NCI-H128 (cell line): Measurements from ENCODE around the gene LSM12.
A peak's percentile ranks its signal among the peaks of the same experiment; 100 is the strongest.
"Not testable (repeated sequence)": the region's sequence is repeated elsewhere in the genome, so short reads cannot be mapped to it uniquely, and the experiment has no call there.

Source experiments
- DNase-seq: peaks from one replicate; lab custom pipeline; 2025; ENCODE audit not compliant: unreplicated experiment; lab: John Stamatoyannopoulos, UW

LSM12 gene

DNA sequence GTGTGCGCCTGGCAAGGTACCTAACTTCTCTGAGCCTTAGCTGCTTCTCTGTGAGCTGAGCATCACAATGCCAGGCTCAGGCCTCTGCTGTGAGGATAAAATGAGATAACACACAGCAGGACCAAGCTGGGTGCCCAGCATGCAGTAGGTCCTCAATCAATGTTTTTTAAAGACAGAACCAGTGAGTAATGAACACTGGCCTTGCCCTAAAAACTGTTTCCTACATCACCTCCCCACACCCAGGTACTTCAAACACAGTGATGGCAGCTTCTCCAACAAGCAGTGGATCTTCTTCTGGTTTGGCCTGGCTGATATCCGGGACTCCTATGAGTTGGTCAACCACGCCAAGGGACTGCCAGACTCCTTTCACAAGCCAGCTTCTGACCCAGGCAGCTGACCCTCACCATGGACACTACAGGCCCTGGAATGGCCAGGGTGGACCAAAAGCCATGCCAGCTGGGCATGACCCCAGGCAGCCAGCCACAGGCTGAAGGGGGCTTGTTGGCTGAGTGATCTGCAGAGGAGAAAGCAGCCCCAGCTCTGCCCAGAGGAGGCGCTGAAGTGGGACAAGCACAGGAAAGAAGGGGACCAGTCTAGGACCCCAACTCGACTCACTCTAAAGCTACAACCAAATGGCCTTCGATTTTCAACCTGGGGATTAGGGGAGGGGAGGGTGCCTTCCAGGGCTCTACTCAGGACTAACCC lies 58.1 kb downstream of the LSM12 start:
- DNase-seq = no peak

DNA sequence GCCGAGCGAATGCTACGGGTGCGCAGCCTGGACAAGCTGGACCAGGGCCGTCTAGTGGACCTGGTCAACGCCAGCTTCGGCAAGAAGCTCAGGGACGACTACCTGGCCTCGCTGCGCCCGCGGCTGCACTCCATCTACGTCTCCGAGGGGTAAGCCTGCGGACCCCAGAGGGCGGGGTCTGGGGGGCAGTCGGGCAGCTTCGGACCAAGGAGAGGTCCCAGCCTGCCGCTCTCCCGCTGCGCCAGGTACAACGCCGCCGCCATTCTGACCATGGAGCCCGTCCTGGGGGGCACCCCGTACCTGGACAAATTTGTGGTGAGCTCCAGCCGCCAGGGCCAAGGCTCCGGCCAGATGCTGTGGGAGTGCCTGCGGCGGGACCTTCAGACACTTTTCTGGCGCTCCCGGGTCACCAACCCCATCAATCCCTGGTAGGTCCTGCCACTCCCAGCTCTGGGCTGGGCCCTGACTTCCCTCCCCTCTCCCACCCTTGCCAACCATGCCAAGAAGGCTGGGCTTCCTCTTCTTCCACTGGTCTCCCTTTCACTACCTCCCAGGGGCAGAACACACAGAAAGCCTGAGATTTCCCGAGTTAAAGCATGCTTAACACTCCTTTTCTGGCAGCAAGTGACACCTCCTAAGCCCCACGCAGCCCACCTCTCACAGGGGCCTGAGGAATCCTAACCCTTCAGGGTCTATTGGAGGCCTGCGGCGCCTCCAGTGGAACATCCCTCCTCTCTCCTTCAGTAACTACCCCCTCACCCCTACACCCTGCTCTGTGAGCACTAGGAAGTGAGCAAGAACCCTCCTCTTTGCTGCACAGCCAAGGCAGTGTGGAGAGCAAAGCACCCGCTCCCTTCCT lies 58.9 kb downstream of the LSM12 start:
- DNase-seq = no peak

GRCh38 chr17:44006598-44007345 lies 59.7 kb downstream of the LSM12 start:
- DNase-seq = peak; percentile 76

DNA sequence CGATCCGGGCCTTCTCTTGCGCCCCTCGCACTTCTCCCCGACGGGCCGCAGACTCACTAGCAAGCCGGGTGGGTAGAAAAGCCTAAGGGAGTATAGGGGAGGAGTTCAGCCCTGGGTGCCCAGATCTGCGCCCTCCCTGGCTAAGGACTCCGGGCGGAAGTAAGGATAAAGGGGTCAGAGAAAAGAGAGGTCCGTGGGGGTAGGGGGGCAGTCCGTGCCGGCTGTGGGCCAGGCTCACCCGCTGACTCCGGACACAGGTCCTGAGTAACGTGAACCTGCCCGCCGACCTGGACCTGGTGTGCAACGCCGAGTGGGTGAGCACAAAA lies 60.2 kb downstream of the LSM12 start:
- DNase-seq = no peak

GRCh38 chr17:44005527-44006271 lies 60.8 kb downstream of the LSM12 start:
- DNase-seq = no peak

- DNase-seq = no peak
These were observed 61.5 kb downstream of the LSM12 start for GRCh38 chr17:44004761-44005526.

GRCh38 chr17:44004077-44004760 lies 62.3 kb downstream of the LSM12 start, which contains the start of gene NAGS:
TSS of gene NAGS (plus strand) at chr17:44004622. CDS start at chr17:44004664, 42 bp downstream.
- no peak for DNase-seq

DNA sequence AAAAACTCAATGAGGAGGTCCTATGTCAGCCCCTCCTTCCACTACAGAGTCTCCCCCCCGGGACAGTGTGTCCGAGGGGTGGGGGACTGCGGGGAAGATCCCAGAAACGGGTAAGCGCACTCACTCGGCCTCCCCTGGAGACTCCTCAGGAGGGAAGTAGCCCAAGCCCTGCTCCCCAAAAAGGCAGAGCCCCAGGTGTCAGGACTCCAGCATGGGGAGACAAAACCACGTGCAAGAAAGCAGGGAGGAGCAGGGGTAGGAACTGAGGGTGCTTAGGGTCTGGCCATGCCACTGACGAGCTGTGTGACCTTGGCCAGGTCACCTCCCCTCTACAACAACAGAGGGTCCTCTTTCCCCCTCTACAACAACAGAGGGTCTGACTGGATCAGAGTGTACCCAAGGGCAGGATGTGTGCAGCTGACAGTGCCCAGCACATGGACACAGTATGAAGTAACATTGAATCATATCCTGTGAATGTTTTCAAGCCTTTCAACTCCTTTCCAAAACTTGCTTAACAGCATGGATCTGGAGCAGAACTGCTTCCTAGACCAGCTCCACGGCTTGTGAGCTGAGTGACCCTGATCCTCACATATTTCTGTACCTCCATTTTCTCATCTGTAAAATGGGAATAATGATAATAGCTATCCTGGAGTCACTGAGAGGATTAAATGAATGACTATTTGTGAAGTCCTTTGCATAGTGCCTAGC lies 64.2 kb downstream of the LSM12 start:
- DNase-seq = no peak

GRCh38 chr17:44001461-44001920 lies 65.0 kb downstream of the LSM12 start:
- no peak for DNase-seq

GRCh38 chr17:44000871-44001460 lies 65.5 kb downstream of the LSM12 start:
- no peak for DNase-seq

GRCh38 chr17:44000141-44000860 lies 66.2 kb downstream of the LSM12 start:
- DNase-seq = no peak

- no peak for DNase-seq
These were observed 67.4 kb downstream of the LSM12 start for GRCh38 chr17:43999024-43999423.

- no peak for DNase-seq
These were observed 67.9 kb downstream of the LSM12 start for GRCh38 chr17:43998552-43998951.

DNA sequence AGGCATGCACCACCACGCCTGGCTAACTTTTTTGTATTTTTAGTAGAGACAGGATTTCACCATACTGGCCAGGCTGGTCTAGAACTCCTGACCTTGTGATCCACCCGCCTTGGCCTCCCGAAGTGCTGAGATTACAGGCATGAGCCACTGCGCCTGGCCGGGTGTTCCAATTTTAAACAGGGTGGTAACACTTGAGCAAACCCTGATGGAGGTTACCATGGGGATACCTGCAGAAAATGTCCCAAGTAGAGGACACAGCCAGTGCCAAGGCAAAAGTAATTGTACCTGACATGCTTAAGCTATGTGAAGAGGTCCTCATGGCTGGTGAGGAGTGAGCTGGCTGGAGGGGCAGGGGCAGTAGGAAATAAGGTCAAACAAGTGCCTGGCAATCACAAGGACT lies 69.3 kb downstream of the LSM12 start:
- DNase-seq = not testable (repeated sequence)

- no peak for DNase-seq
These were observed 71.4 kb downstream of the LSM12 start for GRCh38 chr17:43995150-43995471.

- DNase-seq = peak; percentile 37
These were observed 72.0 kb downstream of the LSM12 start for GRCh38 chr17:43994272-43995149.

DNA sequence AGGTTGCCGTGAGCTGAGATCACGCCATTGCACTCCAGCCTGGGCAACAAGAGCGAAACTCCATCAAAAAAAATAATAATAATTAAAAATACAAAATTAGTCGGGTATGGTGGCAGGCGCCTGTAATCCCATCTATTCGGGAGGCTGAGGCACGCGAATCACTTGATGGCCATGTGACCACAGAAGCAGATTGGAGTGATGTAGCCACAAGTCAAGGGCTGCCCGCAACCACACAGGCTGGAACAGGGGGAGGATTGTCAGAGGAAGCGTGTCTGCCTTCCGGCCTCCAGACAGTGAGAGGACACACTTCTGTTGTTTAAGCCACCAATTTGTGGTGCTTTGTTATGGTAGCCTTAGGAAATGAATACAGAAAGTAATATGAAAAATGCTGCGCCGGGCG lies 73.8 kb downstream of the LSM12 start:
- no peak for DNase-seq
